Measurements from ENCODE around the gene MFNG.

Gene MFNG

GRCh38 chr22:37442135-37442534, 44.0 kb downstream of the MFNG start:
- TF ChIP-seq SPI1 (IDR thresholded peaks at IDR 0.05; ENCODE audit: borderline replicate concordance, low read depth) (no peak), GABPA (IDR thresholded peaks at IDR 0.05; ENCODE audit: low read depth) (no peak), CTCF (IDR thresholded peaks at IDR 0.05; ENCODE audit: insufficient read depth, low read length) (no peak), POLR2AphosphoS5 (IDR thresholded peaks at IDR 0.05; ENCODE audit: low read depth) (no peak), REST (IDR thresholded peaks at IDR 0.05; ENCODE audit: insufficient replicate concordance, low read depth) (no peak)
- no peak for DNase-seq (ENCODE audit: low read depth in 1 of 2, low spot score in 1 of 2)
- no peak overlapping the region for H3K4me3 ChIP-seq (replicated peaks; ENCODE audit: insufficient read depth, low read length)
- H3K27ac ChIP-seq (replicated peaks) = no peak overlapping the region
- H3K27me3 ChIP-seq (ENCODE audit: insufficient read depth, poor library complexity, severe bottlenecking) = peaks cover 5% of the 10 kb centered on the region

GRCh38 chr22:37440875-37441274, 45.3 kb downstream of the MFNG start:
- H3K27ac ChIP-seq (replicated peaks) = no peak overlapping the region
- peaks cover 4% of the 10 kb centered on the region for H3K27me3 ChIP-seq (ENCODE audit: insufficient read depth, poor library complexity, severe bottlenecking)
- no peak overlapping the region for H3K4me3 ChIP-seq (replicated peaks; ENCODE audit: insufficient read depth, low read length)
- no peak for DNase-seq (ENCODE audit: low read depth in 1 of 2, low spot score in 1 of 2)
- TF ChIP-seq POLR2AphosphoS5 (IDR thresholded peaks at IDR 0.05; ENCODE audit: low read depth) (no peak), REST (IDR thresholded peaks at IDR 0.05; ENCODE audit: insufficient replicate concordance, low read depth) (no peak), CTCF (IDR thresholded peaks at IDR 0.05; ENCODE audit: insufficient read depth, low read length) (no peak), SPI1 (IDR thresholded peaks at IDR 0.05; ENCODE audit: borderline replicate concordance, low read depth) (no peak), GABPA (IDR thresholded peaks at IDR 0.05; ENCODE audit: low read depth) (no peak)

- no peak overlapping the region for H3K27ac ChIP-seq (replicated peaks)
- H3K4me3 ChIP-seq (replicated peaks; ENCODE audit: insufficient read depth, low read length) = no peak overlapping the region
- DNase-seq (ENCODE audit: low read depth in 1 of 2, low spot score in 1 of 2) = no peak
- peaks cover 4% of the 10 kb centered on the region for H3K27me3 ChIP-seq (ENCODE audit: insufficient read depth, poor library complexity, severe bottlenecking)
- TF ChIP-seq POLR2AphosphoS5 (IDR thresholded peaks at IDR 0.05; ENCODE audit: low read depth) (no peak), CTCF (IDR thresholded peaks at IDR 0.05; ENCODE audit: insufficient read depth, low read length) (no peak), GABPA (IDR thresholded peaks at IDR 0.05; ENCODE audit: low read depth) (no peak), REST (IDR thresholded peaks at IDR 0.05; ENCODE audit: insufficient replicate concordance, low read depth) (no peak), SPI1 (IDR thresholded peaks at IDR 0.05; ENCODE audit: borderline replicate concordance, low read depth) (no peak)
These were observed 46.8 kb downstream of the MFNG start for GRCh38 chr22:37439347-37439746.

All from HL-60 (cell line).